ENCODE data around the gene MRPL53.

MRPL53 gene

GRCh38 chr2:74424139-74424992 is 48.1 kb downstream of the MRPL53 start:
- DNase-seq: no peak

- DNase-seq: no peak
Measured at GRCh38 chr2:74423231-74424095, 49.0 kb downstream of the MRPL53 start.

Data from CD4-positive, alpha-beta T cell treated with Interleukin-4 for 4 hours (primary cell).